GM18519 (cell line): ENCODE measurements around the gene ASIC4.

Experiments used
- ATAC-seq: cut with Tn5 transposase; IDR thresholded peaks from one replicate; pipeline ENCODE4 v1.9.1; 2021; ENCODE audit warnings: mild to moderate bottlenecking, moderate library complexity; ENCODE audit not compliant: unreplicated experiment, low FRiP score

Gene ASIC4

DNA sequence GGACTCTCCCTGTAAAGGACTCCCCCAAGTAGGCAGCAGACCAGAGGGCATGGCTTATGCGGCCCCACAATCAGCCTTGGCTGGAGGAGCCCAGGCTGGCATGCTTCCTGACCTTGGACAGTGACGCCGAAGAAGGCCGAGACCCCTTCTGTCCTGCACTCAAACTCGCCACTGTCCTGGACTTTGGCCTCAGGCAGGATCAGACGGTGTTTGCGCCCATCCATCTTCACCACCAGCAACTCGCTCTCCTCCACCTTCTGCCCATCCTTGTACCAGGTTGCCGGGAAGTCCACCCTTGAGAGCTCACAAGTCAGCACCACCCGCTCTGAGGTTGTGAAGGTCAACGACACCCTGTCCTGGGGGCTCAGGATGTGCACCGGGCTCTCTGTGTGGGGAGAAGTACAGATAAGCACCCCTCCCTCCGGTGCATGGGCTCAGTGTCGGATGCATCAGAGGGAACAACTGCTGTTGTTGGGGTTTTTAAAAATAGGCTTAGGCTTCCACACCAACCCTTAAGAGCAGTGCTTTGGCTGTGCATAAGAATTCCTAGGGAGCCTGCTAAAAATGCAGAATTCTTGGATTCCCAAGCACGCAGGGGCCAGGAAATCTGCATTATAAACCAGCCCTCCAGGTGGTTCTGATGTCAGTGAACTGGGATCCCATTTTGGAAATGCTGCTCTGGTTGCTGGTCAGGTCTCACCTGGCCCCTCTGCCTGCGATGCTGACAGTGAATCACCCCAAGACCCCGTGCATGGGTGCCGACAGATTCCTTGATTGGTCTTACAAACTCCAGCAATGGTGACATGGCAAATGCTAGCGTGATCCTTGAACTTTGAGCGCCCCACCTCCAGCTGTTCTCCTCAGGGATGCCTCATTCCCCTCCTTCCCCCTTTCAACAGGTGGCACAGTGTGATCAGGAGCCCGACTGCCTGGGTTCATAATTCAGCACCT lies 51.1 kb downstream of the ASIC4 start:
- ATAC-seq: no peak

DNA sequence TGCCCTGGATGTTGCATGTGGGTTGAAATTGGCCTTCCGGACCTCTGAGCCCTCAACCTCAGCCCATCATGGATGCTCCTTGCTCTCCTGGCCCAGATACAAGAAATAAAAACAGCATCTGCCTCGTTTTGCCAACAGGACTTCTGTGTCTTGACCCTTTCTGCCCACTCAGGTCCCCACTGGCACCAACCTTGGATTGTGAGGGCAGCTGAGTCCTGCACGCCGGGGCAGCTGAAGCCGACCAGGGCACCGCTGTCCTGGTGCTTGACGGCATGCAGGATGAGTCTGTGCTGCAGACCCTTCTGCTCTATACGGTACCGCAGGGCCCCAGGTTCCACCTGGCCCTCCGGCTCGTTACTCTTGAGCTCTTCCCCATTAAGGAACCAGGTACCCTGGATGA lies 52.4 kb downstream of the ASIC4 start:
- ATAC-seq: no peak

DNA sequence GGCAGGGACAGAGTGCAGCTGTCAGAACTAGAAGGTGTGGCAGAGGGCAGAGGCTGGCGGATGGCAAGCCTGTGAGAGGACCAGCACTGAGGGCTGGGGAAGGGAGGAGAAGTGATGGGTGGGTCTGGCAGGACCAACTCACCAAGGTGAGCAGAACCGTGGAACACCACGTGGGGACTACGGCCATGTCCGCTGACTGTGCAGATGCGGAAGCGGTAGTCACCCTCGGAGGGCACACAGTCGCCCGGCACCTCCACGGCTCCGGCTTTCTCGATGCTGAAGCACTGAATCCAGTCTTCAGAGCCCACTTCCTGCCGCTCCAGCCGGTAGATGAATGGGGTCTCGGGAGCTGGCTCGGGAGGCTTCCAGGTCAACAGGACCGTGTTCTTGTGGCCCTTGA lies 52.8 kb downstream of the ASIC4 start:
- no peak for ATAC-seq

DNA sequence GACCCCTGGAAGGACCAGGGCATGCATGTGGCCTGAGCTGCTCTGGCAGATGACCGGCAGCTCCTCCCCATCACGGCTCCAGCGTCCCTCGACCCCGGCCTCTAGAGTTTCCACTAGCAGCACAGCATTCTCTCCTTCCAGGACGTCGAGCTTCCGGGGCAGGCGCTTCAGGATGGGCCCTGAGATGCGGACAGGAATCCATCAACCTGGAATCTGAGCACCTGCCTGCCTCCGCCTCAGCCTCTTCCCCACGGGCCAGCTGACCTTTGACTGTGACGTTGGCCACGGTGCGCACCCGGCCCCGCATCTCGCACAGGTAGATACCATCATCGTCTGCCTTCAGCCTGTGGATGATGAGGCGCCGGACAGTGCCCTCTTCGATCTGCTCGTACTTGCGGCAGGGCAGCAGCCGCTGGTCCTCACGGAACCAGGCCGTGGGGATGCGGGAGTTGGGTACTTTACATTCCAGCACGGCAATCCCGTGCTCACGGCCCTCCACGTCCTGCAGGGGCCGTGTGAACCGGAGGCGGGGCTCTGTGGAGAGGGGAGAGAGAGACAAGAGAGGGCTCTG lies 53.6 kb downstream of the ASIC4 start:
- ATAC-seq: no peak

DNA sequence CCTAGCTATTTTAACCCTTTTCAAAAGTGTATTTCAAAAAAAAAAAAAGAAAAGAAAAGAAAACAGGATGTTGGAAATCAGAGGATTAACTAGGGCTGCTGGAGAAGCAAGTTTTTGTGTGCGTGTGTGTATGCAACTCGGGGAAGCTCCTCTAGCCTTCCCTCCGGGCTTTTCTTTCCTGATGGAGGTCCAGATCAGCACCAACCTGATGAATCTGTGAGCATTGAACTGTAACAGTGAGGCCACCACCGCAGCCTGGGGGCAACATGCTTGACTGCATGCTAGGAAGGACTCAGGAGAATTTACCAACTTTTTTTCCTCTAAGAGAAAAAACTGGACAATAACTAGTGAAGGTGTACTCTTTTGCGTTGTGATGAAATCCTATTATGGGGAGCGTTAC lies 54.8 kb downstream of the ASIC4 start:
- ATAC-seq: no peak

DNA sequence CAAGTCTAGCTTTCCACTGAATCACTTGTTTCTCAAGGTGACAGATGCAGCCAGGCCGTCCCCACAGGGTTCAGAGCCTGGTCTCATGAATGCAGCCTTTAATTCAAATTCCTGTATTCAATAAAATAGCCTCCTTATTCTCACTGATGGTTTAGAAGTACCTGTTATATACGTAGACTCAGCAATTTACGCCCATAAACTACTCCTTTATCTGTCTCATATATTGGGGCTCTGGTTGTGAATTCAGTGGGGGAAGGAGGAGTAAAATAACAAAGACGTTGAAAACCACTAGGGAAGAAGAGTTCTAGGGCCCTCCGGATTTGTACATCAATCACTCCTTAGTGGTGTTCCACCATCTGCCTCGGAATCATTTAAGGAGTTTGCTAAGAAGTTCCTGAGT lies 55.4 kb downstream of the ASIC4 start:
- no peak for ATAC-seq

DNA sequence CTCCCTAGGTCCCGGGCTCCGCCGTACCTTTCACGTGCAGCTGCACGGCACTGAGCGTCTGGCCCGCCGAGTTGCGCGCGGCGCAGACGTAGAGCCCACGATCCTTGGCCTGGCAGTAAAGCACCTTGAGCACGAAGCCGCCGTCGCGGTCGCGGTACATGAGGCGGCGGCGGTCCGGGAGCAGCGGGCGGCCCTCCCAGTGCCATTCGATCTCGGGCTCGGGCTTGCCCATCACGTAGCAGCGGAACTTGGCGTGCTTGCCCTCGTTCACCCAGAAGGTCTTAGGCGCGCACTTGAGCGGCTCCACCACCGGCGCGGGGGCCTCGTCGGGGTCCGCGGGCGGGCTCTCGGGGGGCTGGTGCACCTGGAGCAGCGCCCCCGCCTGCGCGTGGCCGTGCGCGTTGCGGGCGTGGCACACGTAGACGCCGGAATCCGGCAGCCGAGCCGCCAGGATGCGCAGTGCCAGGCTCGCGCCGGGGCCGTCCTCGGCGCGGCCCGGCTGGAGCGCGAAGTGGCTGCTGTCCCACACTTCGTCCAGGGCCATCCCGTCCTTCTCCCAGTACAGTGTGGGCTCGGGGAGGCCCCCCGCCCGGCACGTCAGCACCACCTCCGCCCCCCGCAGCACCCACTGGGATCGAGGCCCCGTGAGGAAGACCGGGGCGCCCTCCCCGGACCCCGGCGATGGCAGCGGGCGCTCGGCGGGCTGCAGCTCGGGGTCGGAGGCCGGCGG lies 56.1 kb downstream of the ASIC4 start:
- ATAC-seq: no peak

DNA sequence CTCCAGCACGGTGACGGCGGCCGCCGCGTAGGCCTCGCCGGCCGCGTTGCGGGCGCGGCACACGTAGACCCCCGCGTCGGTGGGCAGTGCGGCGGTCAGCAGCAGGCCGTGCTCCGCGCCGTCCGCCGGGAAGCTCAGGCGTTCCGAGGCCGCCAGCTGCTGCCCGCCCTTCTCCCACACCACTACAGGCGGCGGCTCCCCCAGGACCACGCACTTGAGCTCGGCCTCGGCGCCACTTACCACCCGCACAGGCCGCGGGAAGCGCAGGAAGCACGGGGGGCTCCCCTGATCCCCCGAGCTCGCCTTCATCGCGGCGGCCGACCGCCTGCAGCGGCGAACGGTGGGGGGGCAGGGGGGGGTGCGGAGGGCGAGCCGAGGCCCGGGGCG lies 56.6 kb downstream of the ASIC4 start:
- ATAC-seq: no peak

DNA sequence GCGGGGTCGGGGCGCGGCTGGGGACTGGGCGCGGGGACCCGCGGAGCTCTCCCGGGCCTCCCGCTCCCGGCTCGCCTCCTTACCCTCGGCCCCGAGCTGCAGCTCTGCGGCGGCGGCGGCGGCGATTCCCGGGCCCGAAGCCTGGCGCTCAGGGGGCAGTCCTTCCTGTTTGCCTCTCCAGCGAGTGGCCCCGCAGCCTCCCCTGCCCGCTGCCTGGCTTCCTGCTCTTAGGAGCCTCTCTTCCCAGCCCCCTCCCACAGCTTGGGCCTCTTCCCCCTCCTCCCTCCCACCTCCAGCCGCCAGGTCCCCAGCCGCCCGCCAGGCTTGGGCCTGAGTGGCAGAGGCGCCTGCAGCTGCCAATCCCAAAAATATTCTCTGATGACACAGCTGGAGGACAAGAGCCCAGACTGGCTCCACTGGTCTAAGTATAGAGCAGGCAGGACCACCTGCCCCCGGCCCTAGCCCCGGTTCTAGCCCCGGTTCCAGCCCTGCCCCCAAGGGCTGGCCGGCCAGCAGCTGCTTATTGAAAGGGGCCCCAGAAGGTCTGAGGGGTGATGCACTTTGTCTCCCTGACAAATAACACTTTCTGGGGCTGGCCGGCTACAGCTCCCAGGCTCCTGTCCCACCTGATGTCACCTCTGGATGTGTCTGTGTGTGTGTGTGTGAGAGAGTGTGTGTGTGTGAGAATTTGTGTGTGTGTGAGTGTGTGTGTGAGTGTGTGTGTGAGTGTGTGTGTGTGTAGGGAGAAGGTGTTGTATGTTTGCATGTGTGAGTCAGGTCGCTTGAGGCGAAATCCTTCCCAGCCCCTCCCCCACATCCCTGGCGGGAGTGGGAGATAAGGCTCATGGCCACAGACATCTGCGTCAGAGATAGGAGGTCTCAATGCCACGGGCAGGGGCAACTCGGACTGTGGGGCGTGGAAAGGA lies 57.3 kb downstream of the ASIC4 start, which contains the start of gene OBSL1:
Gene OBSL1 (minus strand): TSS at position 229 of the 926 bp plus-strand sequence. CDS start 307 bp downstream, outside the sequence.
- ATAC-seq: no peak

DNA sequence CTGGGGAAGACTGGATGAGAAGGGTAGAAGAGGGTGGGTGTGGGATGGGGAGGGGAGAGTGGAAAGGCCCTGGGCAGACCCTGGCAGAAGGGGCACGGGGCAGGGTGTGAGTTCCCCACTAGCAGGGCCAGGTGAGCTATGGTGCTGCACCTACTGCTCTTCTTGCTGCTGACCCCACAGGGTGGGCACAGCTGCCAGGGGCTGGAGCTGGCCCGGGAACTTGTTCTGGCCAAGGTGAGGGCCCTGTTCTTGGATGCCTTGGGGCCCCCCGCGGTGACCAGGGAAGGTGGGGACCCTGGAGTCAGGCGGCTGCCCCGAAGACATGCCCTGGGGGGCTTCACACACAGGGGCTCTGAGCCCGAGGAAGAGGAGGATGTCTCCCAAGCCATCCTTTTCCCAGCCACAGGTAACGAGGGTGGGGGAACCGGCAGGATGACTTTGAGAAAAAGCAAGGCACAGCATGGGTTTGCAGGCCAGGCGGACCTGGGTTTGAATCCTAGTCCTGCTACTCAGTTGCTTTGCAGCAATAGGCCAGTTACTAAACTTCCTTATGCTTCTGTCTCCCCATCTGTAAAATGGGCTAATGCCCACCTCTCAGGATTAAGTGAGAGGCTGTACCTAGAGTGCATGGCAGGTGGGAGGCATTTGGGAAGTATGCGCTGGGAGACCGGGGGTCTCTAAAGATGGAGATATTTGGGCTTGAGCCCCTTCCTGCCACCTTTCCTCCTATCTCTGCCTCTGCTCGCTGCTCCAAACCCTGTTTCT lies 58.1 kb downstream of the ASIC4 start, which contains the start of gene INHA:
Gene INHA (plus strand): TSS at position 74 of the 765 bp plus-strand sequence. CDS start 65 bp downstream, at position 139.
- ATAC-seq: no peak

DNA sequence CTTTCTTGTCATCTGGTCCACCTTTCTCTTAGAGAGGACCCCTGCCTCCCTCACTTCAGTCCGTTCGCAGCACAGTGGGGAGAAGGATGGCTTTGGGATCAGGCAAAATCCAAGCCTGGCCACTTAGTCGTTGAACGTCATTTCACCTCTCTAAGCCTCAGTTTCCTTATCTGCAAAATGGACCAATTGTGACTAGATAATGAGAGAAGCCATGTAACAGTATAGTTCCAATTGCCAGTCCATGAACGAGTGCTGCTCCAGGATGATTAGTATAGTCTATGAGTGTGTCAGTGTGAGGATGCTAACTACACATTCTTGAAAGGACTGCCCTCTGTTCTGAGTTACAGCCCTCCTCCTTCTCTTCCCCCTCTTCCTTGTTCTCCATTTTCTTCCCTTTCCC lies 58.9 kb downstream of the ASIC4 start:
- no peak for ATAC-seq

DNA sequence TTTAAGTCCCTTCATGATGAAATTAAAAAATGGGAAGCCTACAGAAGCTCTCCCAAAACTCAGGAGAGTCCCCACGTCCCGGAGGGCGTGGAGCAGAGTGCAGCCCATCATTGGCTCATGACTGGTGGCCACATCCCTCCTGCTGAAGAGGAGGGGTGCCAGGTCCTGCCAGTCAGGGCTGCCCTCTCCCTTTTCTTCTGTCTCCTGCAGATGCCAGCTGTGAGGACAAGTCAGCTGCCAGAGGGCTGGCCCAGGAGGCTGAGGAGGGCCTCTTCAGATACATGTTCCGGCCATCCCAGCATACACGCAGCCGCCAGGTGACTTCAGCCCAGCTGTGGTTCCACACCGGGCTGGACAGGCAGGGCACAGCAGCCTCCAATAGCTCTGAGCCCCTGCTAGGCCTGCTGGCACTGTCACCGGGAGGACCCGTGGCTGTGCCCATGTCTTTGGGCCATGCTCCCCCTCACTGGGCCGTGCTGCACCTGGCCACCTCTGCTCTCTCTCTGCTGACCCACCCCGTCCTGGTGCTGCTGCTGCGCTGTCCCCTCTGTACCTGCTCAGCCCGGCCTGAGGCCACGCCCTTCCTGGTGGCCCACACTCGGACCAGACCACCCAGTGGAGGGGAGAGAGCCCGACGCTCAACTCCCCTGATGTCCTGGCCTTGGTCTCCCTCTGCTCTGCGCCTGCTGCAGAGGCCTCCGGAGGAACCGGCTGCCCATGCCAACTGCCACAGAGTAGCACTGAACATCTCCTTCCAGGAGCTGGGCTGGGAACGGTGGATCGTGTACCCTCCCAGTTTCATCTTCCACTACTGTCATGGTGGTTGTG lies 60.4 kb downstream of the ASIC4 start:
- no peak for ATAC-seq

DNA sequence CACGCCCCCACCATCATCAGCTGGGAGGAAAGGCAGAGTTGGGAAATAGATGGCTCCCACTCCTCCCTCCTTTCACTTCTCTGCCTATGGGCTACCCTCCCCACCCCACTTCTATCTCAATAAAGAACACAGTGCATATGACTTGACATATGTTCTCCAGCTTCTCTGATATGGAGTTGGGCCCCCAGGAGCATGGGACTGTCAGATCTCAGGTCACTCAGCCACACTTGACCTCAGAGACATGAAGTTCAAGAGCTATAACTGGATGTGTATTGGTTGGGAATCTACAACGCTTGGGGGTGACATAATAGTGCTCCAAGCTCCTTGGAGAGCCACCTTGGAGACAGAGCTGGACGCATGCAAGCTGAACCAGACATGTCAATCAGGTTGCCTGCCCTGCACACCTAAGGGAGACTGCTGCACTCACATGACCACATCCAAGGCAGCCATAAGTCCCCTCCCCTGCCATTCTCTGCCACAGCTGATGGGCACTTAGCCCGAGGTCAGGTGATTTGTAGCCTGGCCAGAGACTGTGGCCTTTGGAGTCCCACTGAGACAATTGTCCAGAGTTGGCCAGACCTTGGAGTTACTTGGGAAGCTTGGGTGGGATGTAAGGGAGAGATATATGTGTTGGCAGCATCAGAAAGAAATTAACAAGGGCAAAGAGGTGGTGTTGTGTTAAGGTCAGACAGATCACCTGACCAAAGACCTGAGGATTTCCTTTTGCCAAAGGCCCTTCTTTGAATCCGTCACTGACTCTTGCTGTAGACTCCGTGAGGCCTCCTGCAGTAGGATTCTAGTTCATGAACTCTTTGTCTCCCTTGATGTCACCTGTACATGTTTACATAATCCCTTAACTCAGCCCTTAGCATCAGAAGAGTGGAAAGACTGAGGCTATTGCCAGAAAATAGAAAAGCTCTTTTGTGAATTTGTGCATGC lies 61.6 kb downstream of the ASIC4 start:
- no peak for ATAC-seq

DNA sequence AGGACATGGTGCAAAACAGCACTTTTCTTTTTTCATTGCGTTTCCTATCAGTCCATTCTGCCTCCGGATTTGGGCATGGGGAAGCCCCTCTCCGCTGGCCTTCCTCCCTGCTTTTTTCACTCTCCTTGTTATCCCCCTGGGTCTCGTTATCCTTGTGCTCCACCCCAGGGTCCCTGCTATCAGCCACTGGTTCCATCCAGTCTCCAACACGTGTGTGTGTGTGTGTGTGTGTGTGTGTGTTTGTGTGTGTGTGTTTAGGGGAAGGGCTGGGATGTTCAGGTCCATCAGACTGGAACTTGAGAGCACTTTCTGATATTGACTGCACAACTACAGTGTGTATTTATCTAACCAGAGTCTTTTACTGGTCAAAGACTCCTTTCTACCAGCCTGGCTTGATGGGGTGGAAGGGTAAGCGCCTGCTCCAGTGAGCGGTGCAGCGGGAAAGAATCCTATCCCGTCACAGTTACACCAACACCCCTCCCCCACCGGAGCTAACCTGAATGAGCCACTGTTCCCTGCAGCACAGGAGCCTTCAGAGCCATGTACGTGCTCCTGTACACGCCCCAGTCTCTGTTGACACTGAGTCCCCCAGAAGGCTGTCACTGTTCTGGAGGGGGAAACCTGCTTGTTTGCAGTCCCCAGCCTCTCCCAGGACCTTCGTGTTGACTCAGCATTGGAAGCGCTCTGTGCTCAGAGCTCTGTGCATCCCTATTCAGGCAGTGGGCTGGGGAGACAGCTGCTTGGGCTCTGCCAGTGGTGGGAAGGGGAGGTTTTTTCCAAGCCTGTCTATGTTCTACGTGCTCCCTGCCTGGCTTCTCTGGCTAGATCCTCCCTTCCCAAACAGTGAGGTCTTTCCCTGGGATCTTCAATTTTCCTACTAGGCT lies 62.5 kb downstream of the ASIC4 start:
- ATAC-seq: no peak

DNA sequence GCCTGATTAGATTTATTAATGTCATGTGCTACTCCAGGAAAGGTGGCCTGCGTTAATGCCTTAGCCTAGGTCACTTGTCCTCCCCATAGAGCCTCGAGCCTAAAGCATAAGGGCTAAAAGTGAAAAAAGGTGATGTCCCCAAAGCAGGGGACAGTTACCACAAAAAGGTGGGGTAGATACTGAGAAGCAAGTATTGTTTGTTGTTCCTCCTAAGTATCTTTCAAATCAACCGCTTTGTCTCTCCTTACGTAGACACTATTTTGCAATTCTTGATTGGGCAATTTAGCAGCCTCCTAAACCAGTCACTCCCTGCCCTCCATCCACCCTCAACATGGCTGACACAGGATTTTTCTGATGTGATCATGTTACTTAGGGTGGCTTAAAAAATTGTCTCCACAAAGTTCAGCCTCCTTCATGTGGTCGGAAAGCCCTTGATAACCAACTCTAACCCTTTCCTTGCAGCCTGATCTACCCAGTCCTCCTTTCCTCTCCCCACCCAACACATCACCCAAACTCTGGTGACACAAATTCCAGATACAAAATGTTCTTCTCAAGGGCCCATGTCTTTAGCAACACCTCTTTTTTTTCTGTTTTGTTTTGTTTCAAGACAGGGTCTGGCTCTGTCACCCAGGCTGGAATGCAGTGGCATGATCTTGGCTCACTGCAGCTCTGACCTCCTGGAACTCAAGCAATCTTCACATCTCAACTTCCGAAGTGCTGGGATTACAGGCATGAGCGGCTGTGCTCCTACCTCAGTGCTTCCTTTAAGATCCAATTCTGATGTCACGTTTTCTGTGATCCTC lies 64.7 kb downstream of the ASIC4 start:
- no peak for ATAC-seq

DNA sequence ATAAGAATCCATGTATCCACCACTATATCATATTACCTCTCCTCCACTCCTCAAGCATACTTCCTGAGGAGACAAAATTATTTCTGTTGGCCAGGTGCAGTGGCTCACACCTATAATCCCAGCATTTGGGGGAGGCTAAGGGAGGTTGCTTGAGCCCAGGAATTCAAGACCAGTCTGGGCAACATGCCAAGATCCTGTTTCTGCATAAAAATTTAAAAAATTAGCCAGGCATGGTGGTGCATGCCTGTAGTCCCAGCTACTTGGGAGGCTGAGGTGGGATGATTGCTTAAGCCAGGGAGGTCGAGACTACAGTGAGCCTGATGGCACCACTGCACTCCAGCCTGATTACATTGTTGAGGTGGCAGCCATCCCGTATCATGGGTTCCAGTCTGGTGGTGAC lies 67.1 kb downstream of the ASIC4 start:
- no peak for ATAC-seq
